ENCODE results near the gene ALAS1.

DNA sequence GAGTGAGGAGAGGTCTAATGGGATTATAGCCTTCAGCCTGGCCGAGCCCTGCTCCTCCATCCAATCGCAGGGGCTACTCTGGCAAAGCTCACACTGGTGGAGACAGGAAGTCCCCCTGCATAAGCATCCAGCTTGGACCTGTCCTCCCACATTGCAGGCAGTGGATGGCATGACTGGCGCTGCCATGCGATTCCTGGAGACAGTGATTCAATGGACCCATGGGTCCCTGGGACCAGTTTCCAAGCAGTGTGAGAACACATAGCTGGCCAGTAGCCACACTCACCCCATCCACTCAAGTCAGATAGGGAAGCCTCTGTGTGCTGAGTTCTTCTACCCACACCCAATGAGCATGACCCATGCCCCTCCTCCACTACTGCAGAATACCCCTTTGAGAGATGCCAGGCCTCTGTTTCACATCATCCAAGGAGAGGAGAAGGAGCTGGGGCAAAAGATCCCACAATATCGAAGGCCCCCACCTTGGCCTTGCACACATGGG, 25.6 kb upstream of the ALAS1 start:
- TF ChIP-seq CTCF (IDR thresholded peaks at IDR 0.05; ENCODE audit: poor library complexity) (no peak), EZH2 (IDR thresholded peaks at IDR 0.05; ENCODE audit: borderline replicate concordance) (no peak), EZH2phosphoT487 (IDR thresholded peaks at IDR 0.05; ENCODE audit: low read depth, severe bottlenecking, unreplicated experiment) (no peak)
